ENCODE measurements around the gene BLTP3B. TPM values are rescaled to one million over a fixed set of nuclear protein-coding genes. Genes with fewer than 3 reads are reported as not detected.
"Not testable (repeated sequence)": the region's sequence is repeated elsewhere in the genome, so short reads cannot be mapped to it uniquely, and the experiment has no call there.

Gene BLTP3B, protein sequence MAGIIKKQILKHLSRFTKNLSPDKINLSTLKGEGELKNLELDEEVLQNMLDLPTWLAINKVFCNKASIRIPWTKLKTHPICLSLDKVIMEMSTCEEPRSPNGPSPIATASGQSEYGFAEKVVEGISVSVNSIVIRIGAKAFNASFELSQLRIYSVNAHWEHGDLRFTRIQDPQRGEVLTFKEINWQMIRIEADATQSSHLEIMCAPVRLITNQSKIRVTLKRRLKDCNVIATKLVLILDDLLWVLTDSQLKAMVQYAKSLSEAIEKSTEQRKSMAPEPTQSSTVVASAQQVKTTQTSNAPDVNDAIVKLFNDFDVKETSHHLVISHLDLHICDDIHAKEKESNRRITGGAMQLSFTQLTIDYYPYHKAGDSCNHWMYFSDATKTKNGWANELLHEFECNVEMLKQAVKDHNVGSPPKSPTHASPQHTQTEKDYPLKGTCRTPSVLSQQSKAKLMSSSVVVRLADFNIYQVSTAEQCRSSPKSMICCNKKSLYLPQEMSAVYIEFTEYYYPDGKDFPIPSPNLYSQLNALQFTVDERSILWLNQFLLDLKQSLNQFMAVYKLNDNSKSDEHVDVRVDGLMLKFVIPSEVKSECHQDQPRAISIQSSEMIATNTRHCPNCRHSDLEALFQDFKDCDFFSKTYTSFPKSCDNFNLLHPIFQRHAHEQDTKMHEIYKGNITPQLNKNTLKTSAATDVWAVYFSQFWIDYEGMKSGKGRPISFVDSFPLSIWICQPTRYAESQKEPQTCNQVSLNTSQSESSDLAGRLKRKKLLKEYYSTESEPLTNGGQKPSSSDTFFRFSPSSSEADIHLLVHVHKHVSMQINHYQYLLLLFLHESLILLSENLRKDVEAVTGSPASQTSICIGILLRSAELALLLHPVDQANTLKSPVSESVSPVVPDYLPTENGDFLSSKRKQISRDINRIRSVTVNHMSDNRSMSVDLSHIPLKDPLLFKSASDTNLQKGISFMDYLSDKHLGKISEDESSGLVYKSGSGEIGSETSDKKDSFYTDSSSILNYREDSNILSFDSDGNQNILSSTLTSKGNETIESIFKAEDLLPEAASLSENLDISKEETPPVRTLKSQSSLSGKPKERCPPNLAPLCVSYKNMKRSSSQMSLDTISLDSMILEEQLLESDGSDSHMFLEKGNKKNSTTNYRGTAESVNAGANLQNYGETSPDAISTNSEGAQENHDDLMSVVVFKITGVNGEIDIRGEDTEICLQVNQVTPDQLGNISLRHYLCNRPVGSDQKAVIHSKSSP (N-terminal part only)
- 29.6 and 32.1 TPM in 2 replicates for total RNA-seq

DNA sequence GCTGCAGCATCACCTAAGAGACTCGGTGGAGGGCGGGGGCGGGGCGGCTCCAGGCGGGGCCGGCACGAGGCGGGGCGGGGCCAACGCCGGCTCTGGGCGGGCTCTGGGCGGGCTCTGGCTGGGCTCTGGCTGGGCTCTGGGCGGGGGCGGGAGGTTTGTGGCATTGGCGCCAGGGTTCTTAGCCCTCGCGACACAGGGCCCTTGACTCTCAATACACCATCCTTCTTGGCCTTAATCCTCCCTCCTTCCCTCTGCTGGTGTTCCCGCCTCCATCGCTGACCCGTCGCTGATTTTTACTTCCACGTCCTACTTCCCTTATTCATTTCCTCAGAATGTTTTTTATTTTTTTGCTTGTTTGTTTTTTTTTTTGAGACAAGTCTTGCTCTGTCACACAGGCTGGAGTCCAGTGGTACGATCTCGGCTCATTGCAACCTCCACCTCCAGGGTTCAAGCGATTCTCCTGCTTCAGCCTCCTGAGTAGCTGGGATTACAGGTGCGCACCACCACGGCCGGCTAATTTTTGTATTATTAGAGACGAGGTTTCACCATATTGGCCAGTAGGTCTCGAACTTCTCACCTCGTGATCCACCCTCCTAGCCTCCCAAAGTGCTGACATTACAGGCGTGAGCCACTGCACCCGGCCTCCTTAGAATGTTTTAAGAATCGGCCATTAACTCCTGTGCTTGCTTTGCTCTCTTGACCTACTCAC, at the start of gene BLTP3B:
Gene BLTP3B (minus strand): TSS at position 24 of the 709 bp plus-strand sequence. CDS start 239 bp downstream, outside the sequence.
- intact Hi-C loops (cut with micrococcal nuclease): loop anchor here (1.0 to 5.0 kb wide), 6 partner anchors 11 to 1641 kb away; partner anchors contain the start of genes ACTR6, DEPDC4, SCYL2 and UTP20

DNA sequence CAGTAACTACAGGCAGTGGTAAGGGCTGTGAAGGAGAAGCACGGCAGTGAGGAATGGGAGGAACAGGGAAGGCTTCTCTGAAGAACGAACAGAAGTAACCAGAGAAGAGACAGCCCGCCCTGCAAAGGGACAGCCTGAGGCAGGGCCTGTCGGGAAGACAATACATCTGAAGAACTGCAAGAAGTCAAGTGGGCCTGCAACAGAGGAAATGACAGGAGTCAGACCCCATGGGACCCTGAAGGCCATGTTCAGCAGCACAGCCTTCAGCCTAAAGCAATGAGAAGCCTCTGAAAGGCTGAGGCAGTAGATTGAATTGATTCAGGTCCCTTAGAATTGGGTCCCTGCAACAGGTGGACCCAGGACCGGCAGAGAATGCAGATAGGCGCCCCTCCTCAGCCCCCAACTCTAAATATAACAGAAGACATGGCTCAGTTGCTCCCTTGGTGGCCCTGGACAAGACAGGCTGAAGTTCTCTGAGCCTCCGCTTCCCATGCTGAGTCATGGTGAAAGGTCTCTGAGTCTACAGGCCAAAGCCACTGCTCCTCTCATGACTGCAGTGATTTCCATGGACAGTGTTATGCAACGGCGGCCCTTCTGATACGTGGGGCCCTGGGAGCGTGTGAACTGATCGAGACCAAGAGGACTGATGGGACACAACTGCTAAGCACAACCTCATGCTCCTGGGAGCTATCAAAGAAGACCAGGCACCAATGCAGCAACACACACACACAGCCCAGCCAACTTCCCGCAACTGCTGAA, 47.1 kb upstream of the BLTP3B start:
- intact Hi-C loops (cut with micrococcal nuclease): no loop called here

DNA sequence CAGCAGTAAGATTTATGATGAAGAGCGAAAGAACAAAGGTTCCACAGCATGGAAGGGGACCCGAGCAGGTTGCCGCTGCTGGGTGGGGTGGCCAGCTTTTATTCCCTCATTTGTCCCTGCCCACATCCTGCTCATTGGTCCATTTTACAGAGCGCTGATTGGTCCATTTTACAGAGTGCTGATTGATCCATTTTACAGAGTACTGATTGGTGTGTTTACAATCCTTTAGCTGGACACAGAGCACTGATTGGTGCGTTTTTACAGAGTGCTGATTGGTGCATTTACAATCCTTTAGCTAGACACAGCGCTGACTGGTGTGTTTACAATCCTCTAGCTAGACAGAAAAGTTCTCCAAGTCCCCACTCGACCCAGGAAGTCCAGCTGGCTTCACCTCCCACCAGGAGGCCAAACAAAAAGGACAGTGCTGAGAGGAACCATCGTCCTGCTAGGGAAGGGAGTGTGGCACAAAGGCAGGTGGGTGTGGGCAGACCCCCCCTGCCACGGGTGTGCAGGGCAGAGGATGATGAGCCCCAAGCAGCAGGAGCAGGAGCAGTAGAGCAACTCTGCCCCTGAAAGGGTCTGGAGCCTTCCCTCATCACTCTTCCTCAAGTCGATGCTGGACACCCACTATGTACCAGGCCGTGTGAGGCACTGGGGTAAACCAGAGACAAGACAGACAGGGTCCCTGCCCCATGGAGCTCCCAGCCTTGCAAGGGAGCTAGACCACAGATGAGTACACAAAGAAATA, 46.4 kb upstream of the BLTP3B start:
- intact Hi-C loops (cut with micrococcal nuclease): not testable (repeated sequence)

DNA sequence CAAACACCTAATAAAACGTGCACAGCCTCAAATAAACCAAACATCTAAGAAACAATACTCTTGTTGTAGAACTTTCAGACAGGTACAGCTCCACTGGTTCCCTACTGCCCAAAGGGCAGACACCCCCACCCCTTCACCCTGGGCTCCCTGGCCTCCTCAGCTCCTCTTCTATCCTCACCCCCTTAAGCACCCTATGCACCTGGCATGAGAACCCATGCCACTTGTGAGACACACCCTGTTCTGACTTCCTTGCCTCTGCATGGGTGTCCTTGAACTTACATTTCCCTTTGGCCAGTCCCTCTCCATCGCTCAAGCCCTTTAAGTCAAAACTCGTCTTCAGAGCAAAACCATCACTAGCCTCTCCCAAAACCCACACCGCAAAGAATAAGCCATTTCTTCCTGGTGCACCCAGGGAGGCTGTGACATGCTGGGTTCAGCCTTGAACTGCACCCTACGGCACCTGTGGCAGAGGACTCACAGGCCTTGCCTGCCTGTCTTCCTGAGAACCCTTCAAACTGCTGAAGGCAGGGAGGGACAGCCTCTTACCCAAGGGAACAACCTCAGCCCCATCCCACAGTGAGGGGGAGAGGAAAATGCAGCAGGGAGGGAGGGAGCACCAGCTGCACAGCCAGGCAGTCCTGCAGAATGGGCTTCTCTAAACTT, 45.3 kb upstream of the BLTP3B start:
- intact Hi-C loops (cut with micrococcal nuclease): no loop called here

DNA sequence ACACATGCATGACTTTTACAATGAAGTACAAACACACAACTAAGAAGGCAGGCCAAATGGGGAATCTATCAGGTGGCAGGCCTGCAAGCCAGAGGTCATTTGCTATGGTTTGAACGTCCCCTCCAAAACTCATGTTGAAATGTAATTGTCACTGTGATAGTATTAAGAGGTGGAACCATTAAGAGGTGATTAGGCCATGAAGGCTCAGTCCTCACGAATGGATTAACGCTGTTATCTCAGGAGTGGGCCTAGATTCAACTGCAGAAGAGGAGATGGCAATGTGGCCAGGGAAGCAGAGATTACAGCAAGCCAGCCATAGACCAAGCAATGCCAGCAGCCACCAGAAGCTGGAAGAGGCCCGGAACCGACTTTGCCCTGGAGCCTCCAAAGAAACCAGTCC, 44.4 kb upstream of the BLTP3B start:
- intact Hi-C loops (cut with micrococcal nuclease): no loop called here

DNA sequence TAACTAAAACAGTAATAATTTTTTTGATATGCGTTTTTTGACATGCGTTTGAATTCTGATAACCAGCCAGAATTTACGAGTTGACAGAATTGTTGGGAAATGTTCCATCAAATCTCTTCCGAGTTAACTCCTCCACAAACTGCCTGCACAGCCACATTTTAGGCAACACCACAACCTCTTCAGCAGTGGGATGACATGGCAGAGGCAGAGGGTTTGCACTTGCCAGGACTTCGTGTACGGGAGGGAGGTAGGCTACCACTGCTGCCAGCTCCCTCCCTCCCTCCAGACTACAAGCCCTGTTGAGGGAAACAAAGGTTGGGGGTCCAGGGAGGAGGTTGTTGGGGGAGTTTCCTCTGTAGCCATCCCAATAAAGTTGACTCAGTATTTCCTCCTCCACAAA, 43.4 kb upstream of the BLTP3B start:
- intact Hi-C loops (cut with micrococcal nuclease): no loop called here

DNA sequence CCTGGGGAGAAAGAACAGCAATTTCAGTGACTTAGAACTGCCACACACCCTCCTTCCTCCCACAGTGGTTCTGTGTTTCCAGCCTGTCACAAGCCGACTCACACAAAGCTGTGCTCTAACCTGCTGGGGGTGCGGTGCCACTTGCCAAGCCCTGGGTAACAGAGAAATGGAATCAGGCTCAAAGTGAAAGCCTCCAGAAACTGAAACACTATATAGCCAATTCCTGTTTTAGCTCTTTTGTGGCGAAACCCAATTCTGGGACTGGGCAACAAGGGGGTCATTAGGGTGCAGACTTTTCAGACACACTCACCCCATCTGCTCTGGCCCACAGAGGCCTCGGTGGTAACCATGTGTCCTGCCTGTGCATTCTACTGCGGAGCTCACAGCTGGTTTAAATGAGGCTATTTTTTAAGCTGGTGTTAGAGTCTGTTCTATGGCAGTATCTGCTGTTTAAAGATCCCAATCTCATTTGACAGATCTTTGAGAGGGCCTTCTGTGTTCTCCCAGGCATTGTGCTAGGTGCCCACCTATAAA, 42.8 kb upstream of the BLTP3B start:
- intact Hi-C loops (cut with micrococcal nuclease): no loop called here

DNA sequence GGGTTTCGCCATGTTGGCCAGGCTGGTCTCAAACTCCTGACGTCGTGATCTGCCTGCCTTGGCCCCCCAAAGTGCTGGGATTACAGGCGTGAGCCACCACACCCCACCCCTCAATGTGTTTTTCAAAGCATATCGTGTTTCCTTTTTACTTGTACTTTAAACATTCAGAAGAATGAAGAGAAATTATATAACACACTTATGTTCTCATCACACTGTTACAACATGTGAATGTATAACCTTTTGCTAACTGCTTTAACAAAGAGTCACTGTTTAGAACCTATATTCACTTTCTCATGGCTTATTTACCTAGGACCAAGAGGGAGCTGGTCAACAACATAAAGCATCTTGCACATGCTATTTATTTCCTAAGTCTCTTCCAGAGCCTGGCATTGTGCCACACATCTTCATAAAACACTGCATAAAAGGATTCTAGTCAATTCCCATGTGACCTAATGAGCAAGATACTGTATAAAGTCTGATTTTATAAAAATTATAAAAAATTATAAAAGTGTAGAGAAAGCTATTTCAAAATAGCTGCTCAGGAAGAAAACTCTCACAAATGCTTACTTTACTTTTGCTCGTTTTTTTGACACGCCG, 42.0 kb upstream of the BLTP3B start:
- intact Hi-C loops (cut with micrococcal nuclease): no loop called here

DNA sequence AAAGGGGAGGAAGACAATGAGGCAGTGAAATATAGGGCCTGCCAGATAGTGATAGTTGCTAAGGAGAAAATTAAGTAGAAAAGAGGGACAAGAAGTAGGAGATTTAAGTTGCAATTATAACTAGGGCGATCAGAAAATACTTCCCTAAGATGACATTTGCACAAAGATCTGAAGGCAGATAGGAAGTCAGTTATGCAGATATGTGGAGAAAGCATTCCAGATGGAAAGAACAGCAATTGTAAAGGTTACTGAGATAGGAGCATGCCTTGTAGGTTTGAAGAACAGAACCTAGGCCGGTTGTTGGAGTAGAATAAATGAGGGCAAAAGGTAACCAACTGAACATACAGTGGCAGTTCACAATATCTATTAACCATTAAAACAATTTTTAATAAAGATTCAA, 36.6 kb upstream of the BLTP3B start:
- intact Hi-C loops (cut with micrococcal nuclease): no loop called here

DNA sequence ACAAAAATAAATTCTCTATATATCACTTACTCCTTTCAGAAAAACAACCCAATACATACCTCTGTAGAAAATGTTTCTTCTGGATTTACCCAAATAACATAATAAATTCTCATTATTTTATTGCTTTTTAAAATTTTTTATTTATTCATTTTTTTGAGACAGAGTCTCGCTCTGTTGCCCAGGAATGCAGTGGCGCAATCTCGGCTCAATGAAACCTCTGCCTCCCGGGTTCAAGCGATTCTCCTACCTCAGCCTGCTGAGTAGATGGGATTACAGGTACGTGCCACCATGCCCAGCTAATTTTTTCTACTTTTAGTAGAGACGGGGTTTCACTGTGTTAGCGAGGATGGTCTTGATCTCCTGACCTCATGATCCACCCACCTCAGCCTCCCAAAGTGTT, 33.8 kb upstream of the BLTP3B start:
- intact Hi-C loops (cut with micrococcal nuclease): not testable (repeated sequence)

DNA sequence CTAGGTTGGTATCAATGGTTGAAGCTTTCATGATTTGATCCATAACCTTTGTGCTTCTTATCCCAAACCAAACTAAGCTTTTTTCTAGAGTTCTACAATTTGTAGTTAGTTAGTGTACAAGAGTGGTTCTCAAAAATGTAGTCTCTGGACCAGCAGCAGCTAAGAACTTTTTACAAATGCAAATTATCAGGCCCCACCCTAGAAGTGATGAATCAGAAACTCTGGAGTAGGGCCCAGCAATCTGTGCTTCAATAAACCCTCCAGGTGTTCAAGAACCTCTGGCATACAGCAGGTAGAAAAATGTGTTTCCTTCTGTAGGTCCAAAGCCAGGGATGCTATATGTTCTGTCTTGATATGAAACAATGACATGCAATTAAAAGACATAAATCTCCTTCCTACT, 31.8 kb upstream of the BLTP3B start:
- intact Hi-C loops (cut with micrococcal nuclease): no loop called here

DNA sequence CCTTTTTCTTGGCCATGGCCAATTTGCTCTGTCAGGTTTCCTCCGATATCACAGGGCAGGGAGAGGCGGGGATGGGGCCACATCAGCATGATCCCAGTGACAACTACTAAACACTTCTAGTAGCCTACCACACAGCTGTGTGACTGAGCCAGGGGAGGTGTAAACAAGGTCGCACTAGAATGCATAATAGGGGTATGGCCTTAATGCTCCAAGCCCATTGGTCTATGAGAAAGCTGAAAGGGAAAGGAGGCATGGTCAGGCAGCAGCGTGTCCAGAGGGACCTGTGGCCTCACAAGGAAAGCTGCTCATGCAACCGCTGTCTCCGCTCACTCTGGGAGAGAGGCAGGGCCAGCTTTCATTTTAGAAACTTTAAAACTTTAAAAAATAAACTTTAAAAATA, 30.4 kb upstream of the BLTP3B start:
- intact Hi-C loops (cut with micrococcal nuclease): no loop called here

DNA sequence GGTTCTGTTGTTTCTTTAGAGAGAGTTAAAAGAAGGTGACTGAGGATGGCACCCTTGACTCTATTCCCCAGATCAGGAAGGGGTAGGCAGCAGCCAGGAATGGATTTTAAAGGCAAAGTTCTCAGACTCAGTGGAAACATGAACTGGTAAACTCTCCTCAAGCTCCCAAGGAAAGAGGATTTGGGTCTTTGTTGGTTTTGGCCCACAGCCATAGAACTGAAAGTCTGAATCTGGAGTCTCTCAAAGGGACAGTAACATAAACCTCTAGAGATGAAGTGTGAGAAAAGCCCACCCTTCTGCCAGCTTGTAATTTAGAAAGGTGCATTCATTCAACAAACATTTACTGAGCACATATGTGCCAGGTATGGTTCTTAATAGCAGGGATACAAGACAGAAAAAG, 28.6 kb upstream of the BLTP3B start:
- intact Hi-C loops (cut with micrococcal nuclease): no loop called here

DNA sequence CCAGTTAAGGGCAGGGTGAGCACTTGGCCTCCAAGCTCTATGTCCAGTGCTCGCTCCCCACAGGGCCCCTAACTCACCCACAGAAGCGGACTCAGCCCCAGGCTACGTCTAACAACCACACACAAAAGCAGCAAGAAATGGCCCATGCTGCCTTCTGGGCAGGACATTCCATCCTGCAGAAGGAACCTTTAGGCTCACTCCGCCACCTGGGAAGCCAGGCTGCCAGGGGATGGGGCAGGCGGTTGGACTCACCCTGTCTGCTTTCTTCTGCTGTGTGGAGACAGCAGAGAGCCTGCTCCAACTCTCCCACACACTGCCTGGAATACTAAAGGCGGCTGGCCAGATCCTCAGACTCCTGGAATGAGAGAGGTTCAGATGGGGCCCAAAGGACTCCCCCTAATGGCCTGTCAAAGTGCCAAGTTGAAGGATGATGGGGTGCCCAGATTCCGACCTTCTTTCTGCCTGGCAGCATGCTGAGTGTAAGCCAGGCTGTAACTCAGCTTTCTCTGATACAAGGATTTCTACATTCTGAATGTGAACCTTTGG, 27.7 kb upstream of the BLTP3B start:
- intact Hi-C loops (cut with micrococcal nuclease): no loop called here

DNA sequence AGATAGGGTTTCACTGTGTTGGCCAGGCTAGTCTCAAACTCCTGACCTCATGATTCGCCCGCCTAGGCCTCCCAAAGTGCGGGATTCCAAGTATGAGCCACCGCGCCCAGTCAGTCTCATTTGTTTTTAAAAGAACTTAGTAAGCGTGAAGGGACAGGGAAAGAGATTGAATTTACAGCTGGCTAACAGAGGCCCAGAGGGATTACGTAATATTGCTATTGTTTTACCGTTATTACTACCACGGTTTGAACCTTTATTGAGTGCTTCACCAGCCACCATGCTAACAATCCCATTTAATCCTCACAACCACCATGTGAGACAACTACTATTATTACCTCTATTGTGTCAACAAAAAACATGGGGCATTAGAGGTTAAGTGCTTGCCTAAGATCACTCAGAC, 26.7 kb upstream of the BLTP3B start:
- intact Hi-C loops (cut with micrococcal nuclease): no loop called here

DNA sequence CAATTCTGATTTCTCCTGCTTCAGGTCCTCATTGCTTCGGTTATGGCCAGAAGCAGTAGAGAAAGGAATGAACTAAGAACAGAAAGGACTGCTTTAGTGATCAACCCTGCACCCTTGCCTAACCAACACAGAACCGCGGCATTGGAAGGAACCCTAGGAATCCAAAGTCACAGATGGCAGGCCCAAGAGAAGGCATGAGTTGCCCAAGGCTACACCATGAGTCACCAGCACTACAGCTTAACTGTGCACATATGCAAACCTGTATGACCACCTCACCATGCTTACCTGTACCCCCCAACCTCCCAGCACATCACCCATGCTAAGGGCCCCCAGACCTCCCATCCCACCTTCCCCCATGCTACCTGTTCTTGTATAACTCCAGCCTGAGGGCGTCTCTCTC, 25.9 kb upstream of the BLTP3B start:
- intact Hi-C loops (cut with micrococcal nuclease): no loop called here

DNA sequence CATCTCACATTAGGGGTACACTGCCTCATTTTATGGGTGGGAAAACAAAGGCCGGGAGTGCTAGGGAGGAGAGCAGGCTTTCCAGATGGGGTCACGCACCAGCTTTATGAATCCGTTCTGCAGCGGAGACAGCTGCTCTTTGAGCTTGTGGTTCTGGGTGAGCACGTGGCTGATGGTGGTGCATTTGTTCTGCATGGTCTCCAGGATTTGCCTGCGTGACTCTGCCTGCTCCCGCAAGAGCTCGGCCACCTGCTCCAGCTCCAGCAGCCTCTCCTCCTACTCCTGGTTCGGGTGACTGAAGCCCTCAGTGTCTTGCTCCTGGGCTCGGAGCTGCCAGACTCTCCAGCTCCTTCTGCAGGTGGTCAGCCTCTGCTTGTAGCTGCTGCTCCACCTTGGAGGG, 23.6 kb upstream of the BLTP3B start:
- intact Hi-C loops (cut with micrococcal nuclease): no loop called here

DNA sequence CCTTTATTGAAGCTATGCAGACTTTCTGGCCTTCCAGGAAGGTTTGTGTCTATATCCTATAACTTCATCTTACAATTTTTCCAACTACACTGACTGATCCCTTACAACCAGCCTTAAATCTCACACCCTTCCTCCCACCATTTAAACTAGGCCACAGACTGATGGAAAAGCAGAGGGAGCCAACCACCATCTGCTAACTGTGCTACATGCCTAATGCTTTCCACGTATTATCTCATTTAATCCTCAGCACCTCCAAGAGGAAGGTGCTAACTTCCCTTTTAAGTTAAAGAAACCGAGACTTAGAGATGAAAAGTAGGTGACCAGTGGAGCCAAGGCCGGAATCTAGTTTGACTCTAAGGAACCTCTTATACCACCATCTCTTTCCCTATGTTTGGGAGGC, 22.7 kb upstream of the BLTP3B start:
- intact Hi-C loops (cut with micrococcal nuclease): loop anchor here (2.0 kb wide), 1 partner anchor 23 kb away; the partner anchor contains the start of gene BLTP3B
